ENCODE data around the gene FOXB1.

The FOXB1 gene

DNA sequence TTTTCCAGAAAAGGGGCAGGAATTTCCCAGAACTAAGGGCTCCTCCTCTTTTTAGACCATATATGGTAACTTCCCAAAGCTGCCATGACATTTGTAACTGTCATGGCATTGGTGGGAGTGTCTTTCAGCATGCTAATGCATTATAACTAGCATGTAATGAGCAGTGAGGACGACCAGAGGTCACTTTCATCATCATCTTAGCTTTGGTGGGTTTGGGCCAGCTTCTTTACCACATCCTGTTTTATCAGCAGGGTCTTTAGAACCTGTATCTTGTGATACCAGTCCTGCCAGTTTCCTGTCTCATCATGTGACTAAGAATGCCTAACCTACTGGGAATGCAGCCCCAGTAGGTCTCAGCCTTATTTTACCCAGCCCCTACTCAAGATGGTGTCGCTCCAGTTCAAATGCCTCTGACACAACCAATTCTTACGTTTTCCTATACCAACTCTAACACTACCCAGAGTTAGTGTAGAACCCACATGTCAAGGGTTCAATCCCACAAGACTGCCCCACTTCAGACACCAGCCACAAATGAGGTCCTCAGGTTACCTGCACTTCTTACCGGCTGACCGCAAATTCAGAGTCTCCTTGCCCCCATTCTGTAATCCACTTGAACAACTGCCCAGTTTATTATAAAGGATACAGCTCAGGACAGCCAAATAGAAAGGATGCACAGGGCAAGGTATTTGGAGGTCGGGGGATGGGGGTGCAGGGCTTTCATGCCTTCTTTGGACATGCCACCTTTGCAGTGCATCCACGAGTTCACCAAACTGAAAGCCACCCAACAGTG lies 17.7 kb downstream of the FOXB1 start:
- no peak for DNase-seq

DNA sequence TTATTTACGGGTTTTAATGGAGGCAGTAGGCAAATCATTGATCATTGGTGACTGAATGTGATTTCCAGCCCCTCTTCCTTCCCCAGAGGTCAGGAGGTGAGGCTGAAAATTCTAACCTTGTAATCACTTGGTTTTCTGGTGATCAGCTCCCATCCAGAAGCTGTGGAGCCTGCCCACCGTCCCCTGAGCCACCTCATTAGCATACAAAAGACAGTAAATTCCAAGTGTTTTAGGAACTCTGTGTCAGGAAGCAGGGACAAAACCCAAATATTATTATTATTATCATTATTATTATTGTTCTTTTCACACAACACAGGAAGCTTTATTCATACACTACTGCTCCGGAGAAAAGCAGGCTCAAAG lies 18.2 kb downstream of the FOXB1 start:
- DNase-seq = no peak

DNA sequence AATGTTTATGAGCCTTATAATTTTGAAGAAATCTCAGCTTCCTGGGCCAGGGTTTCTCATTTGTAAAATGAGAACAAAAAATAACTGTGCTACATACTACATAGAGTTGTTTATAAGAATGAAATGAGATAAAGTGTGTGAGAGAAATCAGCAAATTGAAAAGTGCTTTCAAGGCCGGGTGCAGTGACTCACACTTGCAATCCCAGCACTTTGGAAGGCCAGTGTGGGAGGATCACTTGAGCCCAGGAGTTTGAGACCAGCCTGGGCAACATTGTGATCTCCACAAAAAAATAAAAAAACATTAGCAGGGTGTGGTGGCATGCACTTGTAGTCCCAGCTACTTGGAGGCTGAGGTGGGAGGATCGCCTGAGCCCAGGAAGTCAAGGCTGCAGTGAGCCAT lies 22.4 kb downstream of the FOXB1 start:
- no peak for DNase-seq

DNA sequence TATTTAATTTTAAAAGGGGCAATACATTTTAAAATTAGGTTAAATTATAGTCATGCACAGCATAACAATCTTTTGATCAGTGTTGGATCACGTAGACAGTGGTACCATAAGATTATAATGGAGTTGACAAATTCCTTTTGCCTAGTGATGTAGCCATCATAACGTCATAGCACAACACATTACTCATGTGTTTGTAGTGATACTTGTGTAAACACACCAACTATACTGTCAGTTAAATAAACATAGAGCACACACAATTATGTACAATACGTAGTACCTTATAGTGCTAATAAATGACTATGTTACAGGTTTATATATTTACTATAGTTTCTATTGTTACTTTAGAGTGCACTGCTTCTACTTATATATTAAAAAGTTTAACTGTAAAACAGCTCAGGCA lies 31.2 kb downstream of the FOXB1 start:
- DNase-seq = no peak

DNA sequence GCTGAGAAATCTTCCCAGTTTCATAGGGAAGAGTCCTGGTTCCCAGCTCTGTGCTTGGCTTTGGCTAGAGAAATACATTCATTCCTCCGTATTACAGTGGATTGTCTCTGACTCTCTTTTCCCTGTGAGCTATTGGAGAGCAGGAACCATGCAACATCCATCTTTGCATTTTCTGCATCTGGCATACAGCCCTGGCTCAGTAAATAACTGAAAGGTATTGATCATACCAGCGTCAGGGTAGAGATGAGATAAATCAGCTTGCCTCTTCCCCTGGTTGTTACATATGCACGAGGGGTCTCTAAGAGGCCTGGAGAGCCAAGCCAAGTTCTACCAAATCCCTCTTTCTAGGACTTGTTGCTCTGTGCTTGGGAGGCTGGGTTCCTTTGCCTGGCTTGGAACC lies 35.2 kb downstream of the FOXB1 start:
- no peak for DNase-seq

DNA sequence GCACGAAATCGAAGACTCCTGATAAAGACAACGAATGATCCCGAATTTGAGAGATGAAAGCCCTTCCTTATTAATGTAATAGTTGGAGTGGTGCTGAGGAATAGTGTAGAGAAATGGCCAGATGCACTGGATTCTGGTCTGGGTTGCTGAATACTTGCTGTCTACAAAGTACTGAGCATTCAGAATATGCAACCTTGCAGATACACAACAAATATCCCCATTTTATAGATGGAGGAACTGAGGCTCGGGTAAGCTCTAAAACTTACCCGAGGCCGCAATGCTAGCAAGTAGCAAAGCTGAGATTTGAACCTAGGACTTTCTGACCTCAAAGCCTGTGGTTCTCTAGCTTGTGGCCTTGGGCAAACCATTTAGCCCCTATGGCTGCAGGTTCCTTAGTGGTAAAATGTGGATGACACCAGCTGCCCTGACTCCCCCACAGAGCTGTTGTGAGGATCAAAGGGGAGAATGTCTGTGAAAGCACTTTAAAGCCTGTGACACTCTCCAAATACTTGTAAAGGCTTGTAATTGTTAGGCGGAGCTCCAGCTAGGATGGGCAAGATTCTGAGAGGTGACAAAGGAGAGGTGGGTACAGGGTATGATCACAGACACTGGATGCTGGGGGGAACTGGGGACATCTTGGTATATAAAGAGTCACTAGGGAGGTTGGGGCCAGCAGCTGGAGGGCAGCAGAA lies 39.8 kb downstream of the FOXB1 start:
- no peak for DNase-seq

DNA sequence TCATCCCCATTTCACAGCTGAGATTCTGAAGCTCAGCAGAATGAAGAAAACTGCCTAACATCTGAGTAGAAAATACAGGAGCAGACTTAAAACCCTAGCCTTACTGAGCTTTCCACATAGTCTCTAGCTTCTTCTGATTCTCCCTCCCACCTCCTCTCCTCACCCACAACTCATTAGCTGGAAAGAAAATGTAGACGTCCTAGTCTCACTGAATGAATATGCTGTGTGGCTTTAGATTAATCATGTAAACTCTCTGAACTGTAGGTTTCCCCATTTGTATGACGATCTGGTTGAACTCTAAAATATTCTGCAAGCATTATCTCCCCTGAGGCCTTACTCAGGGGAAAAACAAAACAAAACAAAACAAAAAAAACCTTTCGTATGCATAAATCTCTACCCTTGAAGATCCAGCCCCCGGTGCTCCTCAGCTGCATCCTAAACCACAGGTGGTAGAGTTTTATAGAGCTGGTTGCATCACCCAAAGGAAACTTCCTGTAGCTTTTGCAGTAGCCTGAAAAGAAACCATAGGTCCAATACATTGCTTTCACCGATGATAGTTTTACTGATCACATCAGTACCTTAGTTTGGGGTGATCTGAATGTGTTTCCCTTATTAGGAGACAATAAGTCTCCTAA lies 40.6 kb downstream of the FOXB1 start:
- no peak for DNase-seq

DNA sequence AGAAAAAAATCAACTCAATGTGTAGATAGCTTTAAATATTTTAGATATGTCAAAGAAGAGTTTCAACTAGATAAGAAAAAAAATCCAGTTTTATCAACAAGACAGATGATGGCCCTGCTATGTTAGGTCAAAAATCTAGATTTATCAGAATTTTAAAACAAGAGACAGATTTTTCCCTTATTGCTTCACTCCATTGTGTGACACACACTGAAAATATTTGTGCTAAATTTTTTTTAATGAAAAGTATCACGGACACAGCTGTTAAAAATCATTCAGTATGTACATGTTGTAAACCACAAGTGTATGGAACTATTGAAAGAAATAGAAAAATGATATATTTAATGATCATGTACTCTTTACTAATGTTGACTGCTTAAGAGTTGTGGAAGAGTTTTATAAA lies 43.6 kb downstream of the FOXB1 start:
- DNase-seq = no peak

DNA sequence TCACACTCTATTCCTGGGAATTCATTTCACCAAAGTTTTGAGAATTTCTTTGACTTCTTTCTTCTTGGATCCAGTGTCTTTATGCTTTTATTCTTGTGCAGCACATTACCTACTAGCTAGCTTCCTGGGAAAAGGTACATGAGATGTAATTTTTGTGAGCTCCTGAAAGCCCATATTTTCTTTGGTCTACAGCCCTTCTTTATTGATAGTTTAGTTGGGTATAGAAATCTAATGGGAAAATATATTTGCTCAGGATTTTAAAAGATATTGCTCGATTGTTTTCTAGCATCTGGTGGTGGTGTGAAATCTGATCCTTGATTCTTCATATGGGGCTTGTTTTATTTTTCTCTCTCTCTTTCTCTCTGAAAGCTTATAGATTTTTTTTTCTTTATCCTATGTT lies 45.8 kb downstream of the FOXB1 start:
- DNase-seq = no peak

DNA sequence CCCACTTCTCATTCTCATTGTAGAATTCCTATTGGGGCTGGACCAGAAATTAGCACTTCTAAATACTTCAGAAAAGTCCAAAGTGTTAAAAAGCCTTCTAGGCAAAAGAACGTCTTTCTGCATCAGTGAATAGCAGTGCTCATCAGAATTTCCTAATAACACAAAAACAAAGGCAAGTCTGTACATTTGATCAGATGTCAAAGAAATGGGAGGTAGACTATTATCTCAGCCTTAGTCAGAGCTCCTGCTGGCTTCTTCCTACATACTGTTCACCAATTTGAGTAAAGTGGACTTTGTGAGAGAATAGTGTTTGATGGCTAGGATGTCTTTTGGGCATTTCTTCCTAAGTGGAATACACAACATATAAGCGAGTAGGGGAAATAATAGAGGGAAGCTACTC lies 48.7 kb downstream of the FOXB1 start:
- DNase-seq = no peak

DNA sequence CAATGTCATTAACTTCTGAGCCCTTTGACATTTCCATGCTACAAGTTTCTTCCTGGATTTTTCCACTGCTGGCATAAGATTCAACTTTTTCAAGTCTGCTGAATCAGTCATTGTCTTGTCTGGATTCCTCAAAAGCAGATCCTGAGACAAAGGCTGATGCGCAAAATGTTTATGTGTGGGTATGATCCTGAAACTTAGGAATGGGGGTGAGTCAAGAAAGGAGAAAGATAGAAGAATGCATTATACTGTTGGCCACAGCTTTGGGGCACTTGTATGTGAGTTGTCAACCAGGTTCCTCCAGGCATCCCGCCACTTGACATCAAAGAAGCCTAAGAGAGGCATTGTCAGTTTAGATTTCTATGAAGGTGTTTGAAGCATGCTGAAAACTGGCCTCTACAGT lies 50.4 kb downstream of the FOXB1 start:
- DNase-seq = no peak
